ENCODE results near the gene YRDC.

YRDC gene

DNA sequence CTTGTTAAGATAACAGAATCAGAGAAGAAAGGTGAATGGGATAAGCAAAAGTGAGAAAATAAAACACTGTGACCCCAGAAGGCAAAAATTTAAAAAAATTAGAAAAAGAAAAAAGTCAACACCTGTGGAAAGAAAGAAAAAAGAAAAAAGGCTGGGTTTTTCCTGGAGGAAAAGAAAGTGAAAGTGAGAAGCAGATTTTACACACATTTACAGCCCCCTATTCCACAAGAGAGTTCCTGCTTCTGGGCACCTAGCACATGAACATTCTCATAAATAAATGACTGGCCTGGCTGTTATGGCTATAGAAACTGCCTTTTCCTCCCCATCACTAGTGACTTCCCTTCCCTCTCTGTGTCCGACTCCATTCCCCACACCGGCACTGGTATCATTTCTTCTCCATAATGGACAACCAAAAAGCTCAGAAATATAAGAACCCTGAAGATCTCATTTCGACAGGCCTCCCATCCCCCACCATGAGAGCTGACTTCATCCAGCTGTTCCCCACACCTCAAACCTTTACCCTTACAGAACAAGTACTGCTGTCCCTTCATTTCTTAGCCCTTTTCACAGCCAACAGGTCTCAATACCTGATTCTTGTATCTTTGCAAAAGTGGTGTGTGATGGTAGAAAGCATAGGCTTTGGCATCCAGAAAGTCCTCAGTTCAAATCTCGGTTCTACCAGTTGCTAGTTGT is 38.8 kb upstream of the YRDC start:
- TF ChIP-seq, protein P1, sequence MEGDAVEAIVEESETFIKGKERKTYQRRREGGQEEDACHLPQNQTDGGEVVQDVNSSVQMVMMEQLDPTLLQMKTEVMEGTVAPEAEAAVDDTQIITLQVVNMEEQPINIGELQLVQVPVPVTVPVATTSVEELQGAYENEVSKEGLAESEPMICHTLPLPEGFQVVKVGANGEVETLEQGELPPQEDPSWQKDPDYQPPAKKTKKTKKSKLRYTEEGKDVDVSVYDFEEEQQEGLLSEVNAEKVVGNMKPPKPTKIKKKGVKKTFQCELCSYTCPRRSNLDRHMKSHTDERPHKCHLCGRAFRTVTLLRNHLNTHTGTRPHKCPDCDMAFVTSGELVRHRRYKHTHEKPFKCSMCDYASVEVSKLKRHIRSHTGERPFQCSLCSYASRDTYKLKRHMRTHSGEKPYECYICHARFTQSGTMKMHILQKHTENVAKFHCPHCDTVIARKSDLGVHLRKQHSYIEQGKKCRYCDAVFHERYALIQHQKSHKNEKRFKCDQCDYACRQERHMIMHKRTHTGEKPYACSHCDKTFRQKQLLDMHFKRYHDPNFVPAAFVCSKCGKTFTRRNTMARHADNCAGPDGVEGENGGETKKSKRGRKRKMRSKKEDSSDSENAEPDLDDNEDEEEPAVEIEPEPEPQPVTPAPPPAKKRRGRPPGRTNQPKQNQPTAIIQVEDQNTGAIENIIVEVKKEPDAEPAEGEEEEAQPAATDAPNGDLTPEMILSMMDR (IDR thresholded peaks at IDR 0.05; ENCODE audit: extremely low read depth, missing control alignments) = no peak
- no peak for DNase-seq (ENCODE audit: low spot score)

DNA sequence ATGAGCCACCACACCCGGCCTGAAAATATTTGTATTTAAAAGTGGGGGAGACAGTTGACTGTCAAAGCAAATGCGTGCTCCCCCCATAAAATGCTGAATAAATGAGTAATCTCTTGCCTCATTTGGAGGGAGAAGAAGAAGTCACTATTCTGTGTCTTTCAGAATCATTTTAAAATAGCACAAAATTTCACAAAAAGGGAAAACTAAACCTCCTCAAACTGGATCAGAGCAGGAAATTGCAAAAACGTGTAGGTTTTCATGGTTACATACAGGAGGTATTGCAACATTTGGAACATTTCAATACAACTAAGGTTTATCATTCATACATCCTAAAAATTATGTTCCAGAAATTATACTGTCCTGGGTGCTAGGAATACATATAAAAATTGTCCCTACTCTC is 37.8 kb upstream of the YRDC start:
- TF ChIP-seq, protein P1 (IDR thresholded peaks at IDR 0.05; ENCODE audit: extremely low read depth, missing control alignments) = no peak
- DNase-seq (ENCODE audit: low spot score) = no peak

DNA sequence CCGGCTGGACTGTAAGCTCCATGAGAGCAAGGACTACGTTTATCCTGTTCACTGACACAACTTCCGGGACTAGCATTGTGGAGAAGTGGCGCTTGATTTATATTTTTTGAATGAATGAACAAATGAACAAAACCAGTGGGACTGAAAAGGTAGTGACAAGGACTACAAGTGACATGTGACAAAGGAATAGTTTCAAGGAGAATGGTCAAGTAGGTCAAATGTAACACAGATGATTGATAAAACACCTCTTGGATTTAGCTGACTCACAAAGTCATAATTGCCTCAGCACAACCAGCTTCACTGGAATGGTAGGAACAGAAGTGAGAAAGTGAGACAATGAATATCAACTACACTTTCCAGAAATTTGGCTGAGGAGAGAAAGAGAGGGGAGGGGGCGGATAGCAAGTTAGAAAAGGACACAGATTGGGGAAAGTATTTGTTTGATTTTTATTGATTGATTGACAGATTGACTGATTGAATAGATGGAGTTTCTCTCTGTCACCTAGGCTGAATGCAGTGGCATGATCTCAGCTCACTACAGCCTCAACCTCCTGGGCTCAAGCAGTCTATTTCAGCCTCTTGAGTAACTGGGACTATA is 37.1 kb upstream of the YRDC start:
- TF ChIP-seq, protein P1 (IDR thresholded peaks at IDR 0.05; ENCODE audit: extremely low read depth, missing control alignments) = no peak
- DNase-seq (ENCODE audit: low spot score) = no peak

DNA sequence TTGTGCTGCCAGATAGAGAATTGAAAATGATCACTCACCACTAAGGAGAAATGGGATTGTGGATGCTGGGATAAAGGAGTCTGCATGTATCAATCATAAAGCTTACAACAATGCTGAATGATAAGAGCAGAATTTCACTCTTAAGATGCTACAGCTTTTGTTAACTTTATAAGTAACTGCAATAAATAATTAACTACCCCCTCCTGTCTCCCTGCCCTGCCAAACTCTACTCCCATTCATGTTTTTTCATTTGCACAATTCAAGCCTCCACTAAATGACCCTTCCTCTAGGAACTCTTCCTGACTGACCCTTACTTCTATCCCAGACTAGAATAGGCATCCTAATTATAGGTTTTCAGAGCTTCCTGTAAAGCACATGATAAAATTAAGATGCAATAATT is 36.5 kb upstream of the YRDC start:
- TF ChIP-seq, protein P1 (IDR thresholded peaks at IDR 0.05; ENCODE audit: extremely low read depth, missing control alignments) = no peak
- DNase-seq (ENCODE audit: low spot score) = no peak

DNA sequence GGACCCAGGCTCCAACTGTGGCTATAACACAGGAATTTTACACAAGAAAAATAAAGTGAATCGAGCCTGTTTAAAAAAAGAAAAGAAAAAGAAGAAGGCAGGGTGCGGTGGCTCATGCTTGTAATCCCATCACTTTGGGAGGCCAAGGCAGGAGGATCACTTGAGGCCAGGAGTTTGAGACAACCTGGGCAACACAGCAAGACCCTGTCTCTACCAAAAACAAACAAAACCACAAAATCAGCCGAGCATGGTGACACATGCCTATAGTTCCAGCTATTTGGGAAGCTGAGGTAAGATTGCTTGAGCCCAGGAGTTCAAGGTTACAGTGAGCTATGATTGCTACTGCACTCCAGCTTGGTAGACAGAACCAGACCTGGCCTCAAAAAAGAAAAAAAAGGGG is 33.6 kb upstream of the YRDC start:
- TF ChIP-seq, protein P1 (IDR thresholded peaks at IDR 0.05; ENCODE audit: extremely low read depth, missing control alignments) = no peak
- DNase-seq (ENCODE audit: low spot score) = no peak

DNA sequence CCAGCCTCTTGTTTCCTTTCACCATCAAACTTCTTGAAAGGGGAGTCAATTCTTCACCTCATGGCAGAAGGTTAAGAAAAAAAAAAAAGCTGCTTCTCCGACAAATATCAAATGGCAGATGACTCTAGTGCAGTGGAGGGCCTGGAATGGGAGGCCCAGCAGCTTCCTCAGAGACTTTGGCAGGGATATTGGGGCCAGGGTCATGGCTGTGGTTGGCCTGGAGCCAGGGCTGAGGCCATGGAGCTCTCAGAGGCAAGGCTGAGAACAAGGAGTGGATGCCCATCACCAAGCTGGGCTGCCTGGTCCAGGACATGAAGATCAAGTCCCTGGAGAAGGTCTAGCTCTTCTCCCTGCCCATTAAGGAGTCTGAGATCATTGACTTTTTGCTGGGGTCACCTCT is 32.7 kb upstream of the YRDC start:
- no peak for DNase-seq (ENCODE audit: low spot score)
- TF ChIP-seq, protein P1 (IDR thresholded peaks at IDR 0.05; ENCODE audit: extremely low read depth, missing control alignments) = no peak

DNA sequence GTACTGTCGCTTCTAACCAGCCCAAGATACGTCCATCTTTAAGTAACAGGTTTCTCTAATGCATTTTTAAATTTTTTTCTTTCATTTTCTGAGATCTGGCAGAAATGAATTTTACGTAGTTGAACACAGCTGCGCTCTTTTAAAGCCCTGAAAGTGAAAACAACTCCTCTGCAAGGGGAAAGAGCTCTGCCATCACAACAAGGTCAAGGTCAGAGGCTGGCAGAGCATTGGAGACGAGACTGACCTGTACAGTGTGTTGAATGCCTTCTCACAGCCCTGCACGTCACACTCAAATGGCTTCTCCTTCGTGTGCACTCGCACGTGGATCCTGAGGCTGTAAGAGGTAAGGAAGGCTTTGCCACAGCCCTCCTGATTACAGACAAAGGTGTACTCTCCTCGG is 31.7 kb upstream of the YRDC start:
- DNase-seq (ENCODE audit: low spot score) = no peak
- TF ChIP-seq, protein P1 (IDR thresholded peaks at IDR 0.05; ENCODE audit: extremely low read depth, missing control alignments) = no peak

All from GM20000 (cell line).